GM21576 (cell line): ENCODE data around the gene MALRD1.

Experiments used
- ATAC-seq: cut with Tn5 transposase; IDR thresholded peaks from one replicate; pipeline ENCODE4 v1.9.1; 2021; ENCODE audit warnings: mild to moderate bottlenecking, moderate library complexity; ENCODE audit not compliant: unreplicated experiment

MALRD1 gene

GRCh38 chr10:19098803-19099202 is 50.2 kb downstream of the MALRD1 start:
- ATAC-seq: no peak

GRCh38 chr10:19107406-19107805 is 58.8 kb downstream of the MALRD1 start:
- no peak for ATAC-seq

DNA sequence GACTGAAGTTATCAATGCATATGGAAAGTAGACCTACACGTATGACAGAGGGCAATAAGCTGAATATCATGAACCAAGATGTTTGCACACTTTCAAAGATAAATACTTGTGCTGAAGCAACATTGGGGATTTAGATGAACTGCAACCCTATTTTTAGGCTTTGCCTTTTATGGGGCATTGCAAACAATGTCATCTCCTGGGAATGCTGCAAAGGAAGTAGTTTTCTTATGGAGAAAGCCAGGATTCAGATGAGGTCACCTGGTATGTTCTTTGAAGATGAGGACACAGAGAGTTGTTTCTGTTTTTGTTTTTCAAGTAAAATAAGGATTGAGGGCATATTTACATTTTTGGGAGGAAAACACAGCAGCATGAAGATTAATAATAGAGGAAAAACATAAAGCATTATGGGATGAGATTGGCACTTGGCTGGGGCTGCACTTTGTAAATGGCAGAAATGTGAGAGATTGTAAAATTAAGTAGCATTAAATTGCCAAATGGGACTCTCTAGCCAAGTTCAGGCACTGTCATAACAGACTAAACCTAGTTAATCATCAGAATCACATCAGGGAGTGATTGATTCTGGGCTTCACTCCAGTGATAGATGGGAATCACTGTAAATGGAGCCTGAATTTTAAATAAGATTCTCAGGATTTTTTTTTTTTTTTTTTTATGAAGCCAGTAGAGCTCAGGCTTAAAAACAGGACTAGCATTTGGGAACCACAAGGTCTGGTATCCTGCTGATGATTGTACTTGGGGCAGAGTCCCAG is 63.1 kb downstream of the MALRD1 start:
- ATAC-seq: no peak

- ATAC-seq: no peak
These were observed 68.8 kb downstream of the MALRD1 start for GRCh38 chr10:19117438-19117837.

DNA sequence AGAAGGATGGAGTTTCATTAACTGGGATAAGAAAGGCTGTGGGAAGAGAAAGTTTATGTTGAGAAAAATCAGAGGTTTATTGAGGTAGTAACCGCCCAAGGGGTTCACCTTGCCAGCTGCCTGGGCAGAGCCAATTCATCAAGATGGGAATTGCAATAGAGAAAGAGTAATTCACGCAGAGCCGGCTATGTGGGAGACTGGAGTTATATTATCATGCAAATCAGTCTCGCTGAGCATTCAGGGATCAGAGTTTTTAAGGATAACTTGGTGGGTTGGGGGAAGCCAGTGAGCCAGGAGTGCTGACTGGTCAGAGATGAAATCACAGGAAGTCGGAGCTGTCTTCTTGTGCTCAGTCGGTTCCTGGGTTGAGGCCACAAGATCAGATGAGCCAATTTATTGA is 70.6 kb downstream of the MALRD1 start:
- no peak for ATAC-seq

- no peak for ATAC-seq
These were observed 71.8 kb downstream of the MALRD1 start for GRCh38 chr10:19120381-19120908.

DNA sequence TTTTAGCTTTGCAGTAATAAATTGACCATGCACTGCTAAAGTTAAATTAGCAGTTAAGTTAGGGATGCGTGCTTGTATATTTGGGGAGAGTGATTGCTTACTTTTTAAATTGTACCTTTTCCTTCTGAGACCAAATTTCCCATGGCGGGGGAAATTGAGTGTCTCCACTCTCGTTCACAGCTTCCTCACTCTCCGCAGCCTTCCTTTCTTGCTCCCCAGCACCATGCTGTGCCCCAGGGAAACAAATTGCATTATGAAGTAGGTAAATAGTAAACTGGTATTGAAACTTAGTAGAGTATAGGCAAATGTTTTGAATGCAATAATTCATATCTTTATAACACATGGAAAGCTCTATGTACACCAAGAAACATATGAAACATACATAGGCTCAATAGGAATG is 85.4 kb downstream of the MALRD1 start:
- no peak for ATAC-seq

GRCh38 chr10:19142967-19143366 is 94.4 kb downstream of the MALRD1 start:
- no peak for ATAC-seq

DNA sequence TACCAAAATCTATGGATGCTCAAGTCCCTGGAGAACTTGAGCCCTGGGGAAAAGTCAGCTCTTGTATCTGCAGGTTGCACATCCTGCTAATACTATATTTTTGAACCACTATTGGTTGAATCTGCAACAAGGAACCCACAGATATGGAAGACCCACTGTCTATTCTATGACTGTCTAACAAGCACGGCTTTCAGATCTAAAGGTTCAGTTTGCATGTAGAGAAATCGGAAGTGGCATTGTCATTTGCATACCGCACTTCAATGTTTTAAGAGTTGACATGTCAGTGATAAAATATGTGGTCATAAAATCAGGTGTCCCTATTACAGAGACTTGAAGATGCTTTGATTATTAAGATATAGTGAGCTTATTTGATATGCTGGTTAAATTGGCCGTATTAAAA is 95.6 kb downstream of the MALRD1 start:
- no peak for ATAC-seq

DNA sequence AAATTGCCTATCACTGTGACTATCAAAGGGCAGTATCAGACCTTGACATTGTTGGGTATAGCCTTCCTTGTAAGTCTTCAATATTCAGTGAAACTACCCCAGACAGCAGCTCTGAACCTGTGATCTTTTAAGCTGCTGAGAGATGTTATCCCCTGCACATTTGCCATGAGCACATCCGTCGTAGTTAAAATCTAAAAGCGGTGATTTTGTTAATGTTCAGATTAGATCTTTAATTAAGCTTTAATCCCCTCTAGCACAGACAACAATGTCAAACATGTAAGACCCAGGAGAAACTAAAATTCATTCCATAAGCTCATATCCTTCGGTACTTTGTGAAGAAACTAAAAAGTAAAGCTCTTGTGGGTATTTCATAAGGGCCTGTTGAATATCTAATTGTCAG is 105.8 kb downstream of the MALRD1 start:
- ATAC-seq: no peak

- no peak for ATAC-seq
These were observed 109.8 kb downstream of the MALRD1 start for GRCh38 chr10:19158358-19158757.

DNA sequence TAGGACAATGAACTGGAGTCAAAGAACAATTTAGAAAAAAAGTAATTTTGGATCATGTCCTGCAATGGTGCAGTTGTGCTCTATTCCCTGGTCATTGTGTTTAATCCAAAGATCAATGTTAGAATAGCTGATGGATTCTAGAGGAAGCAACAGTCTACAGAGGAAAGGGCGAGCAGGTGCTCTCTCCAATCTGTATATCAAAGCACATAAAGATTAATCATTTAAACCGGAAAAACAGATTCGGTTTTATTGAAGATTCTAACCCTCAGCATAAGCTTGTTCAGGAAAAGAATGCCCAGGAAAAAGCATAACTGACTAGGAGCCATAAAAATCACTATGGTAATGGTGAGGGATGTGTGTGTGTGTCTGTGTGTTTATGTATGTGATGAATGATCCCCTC is 110.3 kb downstream of the MALRD1 start:
- ATAC-seq: no peak

DNA sequence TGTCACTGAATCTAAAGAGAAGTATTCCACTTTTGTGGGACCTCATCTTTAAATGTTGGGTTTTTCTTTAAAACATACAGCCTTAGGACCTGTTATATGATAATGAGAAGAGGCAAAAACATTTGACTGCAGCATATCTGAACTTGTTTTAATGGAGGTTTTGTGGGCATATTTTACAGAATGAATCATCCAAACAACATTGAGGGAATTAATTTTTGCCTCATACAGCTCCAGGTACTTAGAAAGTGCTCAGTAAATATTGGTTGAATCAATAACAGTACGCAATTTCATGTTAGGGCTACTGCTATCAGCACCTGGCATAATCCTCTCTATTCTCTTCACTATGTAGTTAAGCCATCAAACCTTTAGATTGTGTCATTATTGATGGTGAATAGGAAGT is 115.9 kb downstream of the MALRD1 start:
- ATAC-seq: no peak

- no peak for ATAC-seq
These were observed 120.0 kb downstream of the MALRD1 start for GRCh38 chr10:19168584-19168983.

DNA sequence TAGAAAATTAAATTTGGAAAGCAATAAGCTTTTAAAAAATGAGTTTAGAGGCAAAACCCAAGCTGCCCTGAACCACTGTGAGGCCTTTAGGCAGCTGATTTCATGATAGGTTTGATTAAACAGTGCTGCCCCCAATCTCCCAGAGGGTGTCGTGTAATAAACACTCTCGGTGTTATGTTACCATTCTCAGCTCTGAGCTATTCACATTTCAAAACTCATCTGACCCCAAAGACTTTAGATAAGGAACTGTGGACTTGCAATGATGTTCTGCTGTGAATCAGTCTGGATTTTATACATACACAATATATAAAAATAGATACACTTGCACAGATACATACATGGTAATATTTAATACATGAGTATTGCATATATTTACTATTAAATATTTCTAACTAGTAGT is 120.4 kb downstream of the MALRD1 start:
- ATAC-seq: no peak

DNA sequence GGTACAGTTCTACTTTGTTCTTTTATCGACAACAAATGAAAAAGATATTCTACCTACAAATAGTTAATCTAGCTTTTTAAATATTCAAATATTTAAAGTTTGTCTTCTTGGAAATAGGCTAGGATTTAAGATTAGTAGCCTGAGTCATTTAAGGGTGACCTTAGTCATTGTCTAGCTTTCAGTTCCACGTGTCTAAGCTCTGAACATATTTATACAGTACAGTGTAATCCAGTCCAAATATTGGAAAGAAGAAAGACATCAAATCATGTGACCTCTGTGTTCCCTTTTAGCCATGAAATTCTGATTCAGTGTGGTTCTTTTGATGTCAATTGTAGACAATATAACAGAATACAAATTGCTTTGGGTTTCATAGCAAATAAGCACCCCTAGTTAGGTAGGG is 121.1 kb downstream of the MALRD1 start:
- no peak for ATAC-seq

DNA sequence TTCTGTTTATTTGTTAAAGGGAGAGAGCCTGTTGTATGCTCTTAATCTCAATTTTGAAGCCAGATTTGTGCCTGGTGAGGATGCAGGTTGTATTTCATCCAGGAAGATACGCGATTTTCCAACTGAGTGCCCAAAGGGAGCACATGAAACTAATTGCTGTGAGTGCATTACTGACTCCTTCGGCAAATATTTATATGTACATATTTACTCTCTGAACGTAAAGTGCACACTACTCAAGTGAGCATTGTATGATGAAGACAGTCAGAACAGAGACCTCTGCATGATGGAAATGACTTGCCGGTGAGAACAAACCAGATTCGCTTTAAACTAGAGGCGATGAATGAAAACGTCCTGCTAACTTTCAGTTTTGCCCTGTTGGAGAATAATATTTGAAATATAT is 130.1 kb downstream of the MALRD1 start:
- no peak for ATAC-seq

DNA sequence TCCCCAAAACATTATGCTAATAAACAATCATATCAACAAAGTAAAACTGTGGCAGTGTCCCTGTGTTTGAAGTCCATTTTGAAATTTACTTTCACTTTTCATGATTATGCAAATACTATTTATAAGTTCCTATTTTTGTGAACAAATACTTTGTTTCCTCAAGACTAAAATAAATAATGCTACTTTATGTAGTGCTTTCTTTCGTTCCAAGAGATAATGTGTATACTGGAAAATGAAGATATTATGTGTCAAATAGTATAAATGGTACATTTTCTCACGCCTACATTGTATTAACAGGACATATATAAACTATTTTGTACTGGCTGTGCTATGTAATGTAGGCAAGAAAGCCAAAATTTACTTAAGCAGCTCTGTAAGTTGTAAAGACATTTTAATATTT is 136.3 kb downstream of the MALRD1 start:
- no peak for ATAC-seq

DNA sequence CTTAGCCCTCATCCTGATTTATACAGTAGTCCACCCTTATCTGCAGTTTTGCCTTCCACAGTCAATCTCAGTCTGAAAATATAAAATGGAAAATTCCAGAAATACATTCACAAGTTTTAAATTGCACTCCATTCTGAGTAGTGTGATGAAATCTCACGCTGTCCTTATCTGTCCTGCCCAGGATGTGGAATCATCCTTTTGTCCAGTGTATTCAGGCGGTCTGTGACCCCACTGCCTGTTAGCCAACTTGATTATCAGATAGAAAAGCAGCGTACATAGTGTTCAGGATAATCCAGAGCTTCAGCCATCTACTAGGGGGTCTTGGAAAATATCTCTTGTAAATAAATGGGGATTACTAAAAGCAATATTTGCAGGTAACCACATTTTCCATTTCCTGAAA is 146.3 kb downstream of the MALRD1 start:
- no peak for ATAC-seq

DNA sequence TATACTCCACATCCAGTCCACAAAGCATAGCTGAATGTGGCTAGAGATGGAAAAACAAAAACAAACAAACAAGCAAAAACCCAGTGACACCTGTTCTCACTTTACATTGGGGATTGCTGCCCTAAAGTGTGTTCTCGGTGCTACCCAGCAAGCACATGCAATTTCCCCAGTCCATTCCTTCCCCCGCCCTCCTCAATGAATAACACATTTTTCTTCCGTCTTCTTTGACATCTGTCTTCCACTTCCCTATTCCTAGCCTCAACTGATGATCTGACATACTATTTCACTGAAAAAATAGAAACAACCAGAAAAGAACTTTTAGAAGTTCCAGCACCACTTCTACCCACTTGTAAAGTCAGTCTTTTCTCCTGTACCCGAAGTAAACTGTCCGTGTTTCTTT is 147.1 kb downstream of the MALRD1 start:
- no peak for ATAC-seq

DNA sequence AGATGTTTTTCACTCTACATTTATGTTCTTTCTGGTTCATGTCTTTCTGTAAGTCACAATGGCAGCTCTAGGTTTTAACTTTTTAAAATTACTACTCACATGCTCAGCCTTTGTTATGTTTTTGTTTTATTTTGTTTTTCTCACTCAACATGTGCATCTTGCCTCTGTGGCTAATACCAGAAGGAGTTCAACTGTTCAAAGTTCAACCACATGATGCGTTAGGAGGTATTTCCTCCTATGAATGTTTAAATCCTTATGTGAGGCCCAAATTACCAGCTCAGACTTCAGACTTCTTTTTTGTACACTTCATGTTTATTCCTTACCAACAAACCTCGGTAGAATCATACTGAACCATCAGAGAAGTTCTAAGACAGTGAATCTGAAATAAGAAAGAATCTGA is 151.6 kb downstream of the MALRD1 start:
- ATAC-seq: no peak

DNA sequence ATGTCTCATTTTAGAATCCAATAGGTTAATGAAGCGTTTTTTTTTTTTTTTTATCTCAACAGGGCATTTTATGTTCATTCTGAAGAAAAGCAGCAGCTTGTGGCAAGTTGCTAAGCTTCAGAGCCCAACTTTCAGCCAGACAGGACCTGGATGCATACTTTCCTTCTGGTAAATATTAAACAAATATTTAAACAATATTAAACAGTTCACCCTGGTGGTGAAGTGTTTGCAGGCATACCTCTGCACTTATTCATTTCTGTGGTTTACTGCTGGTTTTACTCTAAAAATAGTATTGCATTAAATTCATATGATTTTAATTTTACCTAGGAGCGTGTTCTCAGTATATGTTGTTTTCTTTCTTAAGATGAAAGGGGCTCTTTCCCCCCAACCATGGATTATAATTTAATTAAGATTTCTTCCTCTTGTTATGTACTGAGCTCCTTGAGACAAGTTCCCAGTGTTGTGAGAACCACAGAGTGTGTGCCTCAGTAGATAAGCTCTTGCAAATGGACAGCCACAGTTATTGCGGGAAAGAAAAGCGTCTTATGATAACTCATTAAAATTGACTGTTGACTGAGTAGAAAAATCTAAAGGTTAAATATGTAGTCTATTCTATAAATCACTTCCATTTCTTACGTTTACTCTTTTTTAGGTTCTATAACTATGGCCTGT is 155.8 kb downstream of the MALRD1 start:
- no peak for ATAC-seq
